WI38 (cell line): ENCODE measurements around the gene STK39.

ENCODE experiments used
- H3K4me3 ChIP-seq: 2 replicates; pipeline ENCODE4 v1.5.1; 2011; ENCODE audit warnings: low read depth, mild to moderate bottlenecking, control low read depth, low read length
- CTCF ChIP-seq: IDR thresholded peaks from 2 replicates; pipeline ENCODE4 v1.5.1; 2012; ENCODE audit warnings: low read depth, mild to moderate bottlenecking, control low read depth, low read length

Gene STK39

GRCh38 chr2:168140892-168141291, 106.5 kb downstream of the STK39 start:
- TF ChIP-seq CTCF, result no peak
- H3K4me3 ChIP-seq, result no peak overlapping the region

GRCh38 chr2:168139852-168140251, 107.5 kb downstream of the STK39 start:
- no peak overlapping the region for H3K4me3 ChIP-seq
- no peak for TF ChIP-seq CTCF

- TF ChIP-seq CTCF, result no peak
- no peak overlapping the region for H3K4me3 ChIP-seq
These were observed 108.5 kb downstream of the STK39 start for GRCh38 chr2:168138901-168139300.

GRCh38 chr2:168138374-168138773, 109.0 kb downstream of the STK39 start:
- TF ChIP-seq CTCF, result no peak
- no peak overlapping the region for H3K4me3 ChIP-seq

- H3K4me3 ChIP-seq, result no peak overlapping the region
- no peak for TF ChIP-seq CTCF
These were observed 109.8 kb downstream of the STK39 start for GRCh38 chr2:168137510-168138180.

- no peak overlapping the region for H3K4me3 ChIP-seq
- peak; percentile 36; the same call in 1 of the 2 replicates for TF ChIP-seq CTCF
These were observed 110.9 kb downstream of the STK39 start for GRCh38 chr2:168136392-168136977.

- no peak overlapping the region for H3K4me3 ChIP-seq
- TF ChIP-seq CTCF, result no peak
These were observed 111.8 kb downstream of the STK39 start for GRCh38 chr2:168135630-168136029.
